Activated T-cell treated with anti-CD3 and anti-CD28 coated beads for 48 hours (primary cell): ENCODE measurements around the gene TCF7L1.
"Not testable (repeated sequence)": the region's sequence is repeated elsewhere in the genome, so short reads cannot be mapped to it uniquely, and the experiment has no call there.

Experiments
- DNase-seq: peaks from one replicate; pipeline ENCODE4 v3.0.0-alpha.2; 2020; ENCODE audit warnings: low read depth

The TCF7L1 gene

GRCh38 chr2:85283641-85284040 lies 150.4 kb downstream of the TCF7L1 start:
- no peak for DNase-seq

DNA sequence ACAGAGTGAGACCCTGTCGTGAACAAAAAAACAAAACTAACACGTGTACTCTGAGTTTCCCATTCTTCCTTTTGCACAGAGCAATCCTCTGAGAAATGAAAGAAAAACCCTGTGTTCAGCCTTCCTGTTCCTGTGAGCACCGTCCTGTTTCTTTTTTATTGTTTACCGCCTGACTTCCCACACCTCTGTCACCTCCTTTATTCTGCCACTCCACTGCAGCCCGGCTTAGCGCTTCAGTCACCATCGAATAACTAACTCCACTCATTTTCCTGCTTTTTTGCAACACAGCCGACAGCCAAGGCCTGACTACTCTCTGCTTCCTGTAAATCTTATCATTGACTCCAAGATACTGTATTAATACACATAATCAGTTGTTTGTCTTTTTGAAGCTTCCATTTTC lies 153.7 kb downstream of the TCF7L1 start:
- no peak for DNase-seq

DNA sequence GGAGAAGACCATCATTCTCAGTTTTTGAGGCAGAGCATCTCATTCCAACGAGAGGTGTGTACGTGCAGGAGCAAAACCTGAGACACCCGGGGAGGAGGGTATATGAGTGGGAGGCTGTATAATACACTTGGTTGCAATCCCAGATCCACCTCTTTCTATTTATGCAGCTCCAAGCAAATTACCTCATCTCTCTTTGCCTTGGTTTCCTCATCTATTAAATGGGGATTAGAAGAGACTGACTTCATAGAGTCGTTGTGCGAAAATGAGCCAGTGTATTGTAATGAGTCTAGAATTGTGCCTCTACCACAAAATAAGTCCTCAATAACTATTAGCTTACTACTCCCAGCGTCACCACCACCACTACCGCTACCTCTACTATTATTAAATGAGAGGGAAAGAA lies 154.5 kb downstream of the TCF7L1 start:
- DNase-seq: no peak

DNA sequence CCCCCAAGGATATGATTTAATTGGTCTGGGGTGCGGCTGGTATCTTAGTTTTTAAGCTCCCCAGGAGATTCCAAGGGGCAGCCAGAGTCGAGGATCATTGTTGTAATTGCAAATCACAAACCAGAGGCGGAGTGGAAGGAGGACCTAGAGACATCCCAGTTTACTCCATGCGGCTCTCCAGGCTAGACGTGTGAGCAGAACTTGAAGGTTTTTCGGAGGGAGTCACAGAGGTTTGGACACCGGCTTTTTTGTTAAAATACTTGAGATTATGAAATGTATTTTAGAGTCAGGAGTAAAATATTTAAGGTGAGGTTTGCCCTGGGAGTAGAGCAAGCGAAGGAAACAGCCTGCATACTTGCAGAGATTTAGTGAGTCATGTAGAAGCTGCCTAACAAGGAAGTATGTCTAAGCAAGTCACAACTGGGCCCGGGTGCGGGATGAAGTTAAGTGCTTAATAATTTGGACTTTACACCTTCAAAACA lies 155.1 kb downstream of the TCF7L1 start:
- no peak for DNase-seq

GRCh38 chr2:85291425-85292023 lies 158.3 kb downstream of the TCF7L1 start:
- DNase-seq: no peak

- DNase-seq: no peak
These were observed 168.9 kb downstream of the TCF7L1 start for GRCh38 chr2:85302121-85302520.

GRCh38 chr2:85303780-85304531 lies 170.8 kb downstream of the TCF7L1 start:
- no peak for DNase-seq

- no peak for DNase-seq
These were observed 174.3 kb downstream of the TCF7L1 start for GRCh38 chr2:85307527-85307897.

GRCh38 chr2:85308201-85308600 lies 175.0 kb downstream of the TCF7L1 start:
- no peak for DNase-seq

GRCh38 chr2:85308896-85309555 lies 175.8 kb downstream of the TCF7L1 start:
- DNase-seq: no peak

DNA sequence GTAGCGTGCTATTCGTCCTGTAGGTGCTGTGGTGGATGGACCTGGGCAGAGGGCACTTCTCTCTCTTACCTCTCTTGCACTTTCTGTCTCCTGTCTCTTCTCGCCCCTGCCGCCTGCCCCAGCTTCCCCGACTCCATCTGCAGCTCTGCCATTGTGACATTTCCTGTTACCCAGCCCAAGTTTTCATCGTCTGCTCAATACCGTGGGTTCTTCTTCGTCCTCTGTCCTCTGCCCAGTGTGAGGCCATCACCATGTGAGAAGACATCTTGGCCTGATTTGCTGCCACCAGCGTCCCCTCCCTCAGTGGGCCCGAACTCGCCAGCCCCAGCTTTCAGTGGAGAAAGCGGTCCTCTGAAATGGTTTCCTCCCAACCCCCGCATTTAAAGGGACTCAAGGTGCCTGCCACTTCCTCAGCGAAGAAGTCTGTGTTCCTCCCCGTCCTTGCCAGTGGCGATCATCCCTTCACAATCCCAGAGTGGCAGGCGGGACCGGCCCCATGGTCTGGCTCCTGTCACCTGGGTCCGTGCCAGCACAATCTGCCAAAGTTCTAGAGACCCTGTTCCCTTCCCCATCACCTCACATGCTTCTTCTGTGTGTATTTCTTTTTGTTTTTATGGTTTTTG lies 176.6 kb downstream of the TCF7L1 start:
- no peak for DNase-seq

DNA sequence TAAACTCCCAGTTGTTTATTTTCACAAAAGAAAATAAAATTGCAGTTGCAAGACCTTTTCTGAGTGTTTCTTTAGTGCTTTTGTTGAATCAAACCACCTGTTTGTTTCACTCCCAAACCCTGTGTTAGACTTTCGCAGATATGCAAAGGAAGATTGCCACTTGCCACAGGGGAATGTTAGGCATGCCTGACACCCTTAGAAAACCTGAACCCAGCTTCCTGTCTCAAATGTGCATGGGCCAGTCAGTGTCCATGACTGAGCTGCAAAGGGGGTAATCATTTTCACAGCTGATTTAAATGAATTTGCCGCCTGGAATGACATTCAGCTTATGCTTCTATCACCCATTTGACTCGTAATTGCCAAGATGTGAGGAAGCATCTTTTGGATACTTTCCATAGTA lies 177.1 kb downstream of the TCF7L1 start:
- DNase-seq: no peak

DNA sequence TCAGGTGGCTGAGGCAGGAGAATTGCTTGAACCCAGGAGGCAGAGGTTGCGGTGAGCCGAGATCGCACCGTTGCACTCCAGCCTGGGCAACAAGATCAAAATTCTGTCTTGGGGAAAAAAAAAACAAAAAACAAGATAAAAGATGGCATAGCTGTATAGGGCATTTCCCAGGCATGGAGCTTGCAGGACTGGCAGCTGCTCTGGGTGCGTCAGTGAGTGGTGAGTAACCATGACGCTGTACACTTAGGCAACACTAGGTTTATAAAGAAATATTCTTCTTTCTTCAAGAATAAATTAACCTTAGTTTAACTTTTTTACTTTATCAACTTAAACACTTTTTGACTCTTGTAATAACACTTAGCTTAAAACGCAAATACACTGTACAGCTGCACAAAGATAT lies 179.2 kb downstream of the TCF7L1 start:
- DNase-seq: no peak

GRCh38 chr2:85314884-85315242 lies 181.7 kb downstream of the TCF7L1 start:
- DNase-seq: no peak

GRCh38 chr2:85315921-85316320 lies 182.7 kb downstream of the TCF7L1 start:
- DNase-seq: not testable (repeated sequence)

GRCh38 chr2:85318222-85319074 lies 185.3 kb downstream of the TCF7L1 start:
- peak; percentile 19 for DNase-seq

DNA sequence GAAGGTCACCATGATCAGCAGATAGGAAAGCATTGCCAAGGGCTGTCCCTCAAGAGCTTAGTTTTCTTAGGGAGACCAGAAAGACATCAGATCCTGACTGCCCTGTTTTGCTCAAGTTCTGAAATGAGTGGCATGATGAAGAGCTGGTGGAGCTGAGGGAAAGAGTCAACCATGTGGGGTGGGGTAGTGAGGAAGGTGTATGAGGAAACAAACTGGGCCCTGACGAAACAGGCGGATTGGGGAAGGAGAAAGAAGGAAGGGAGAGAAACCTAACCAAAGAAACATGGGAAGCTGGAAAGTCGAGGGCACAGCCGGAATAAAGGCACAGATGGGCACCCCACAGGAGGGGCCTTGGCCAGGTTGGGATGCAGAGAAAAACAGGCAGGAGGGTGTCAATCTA lies 186.6 kb downstream of the TCF7L1 start:
- DNase-seq: no peak

DNA sequence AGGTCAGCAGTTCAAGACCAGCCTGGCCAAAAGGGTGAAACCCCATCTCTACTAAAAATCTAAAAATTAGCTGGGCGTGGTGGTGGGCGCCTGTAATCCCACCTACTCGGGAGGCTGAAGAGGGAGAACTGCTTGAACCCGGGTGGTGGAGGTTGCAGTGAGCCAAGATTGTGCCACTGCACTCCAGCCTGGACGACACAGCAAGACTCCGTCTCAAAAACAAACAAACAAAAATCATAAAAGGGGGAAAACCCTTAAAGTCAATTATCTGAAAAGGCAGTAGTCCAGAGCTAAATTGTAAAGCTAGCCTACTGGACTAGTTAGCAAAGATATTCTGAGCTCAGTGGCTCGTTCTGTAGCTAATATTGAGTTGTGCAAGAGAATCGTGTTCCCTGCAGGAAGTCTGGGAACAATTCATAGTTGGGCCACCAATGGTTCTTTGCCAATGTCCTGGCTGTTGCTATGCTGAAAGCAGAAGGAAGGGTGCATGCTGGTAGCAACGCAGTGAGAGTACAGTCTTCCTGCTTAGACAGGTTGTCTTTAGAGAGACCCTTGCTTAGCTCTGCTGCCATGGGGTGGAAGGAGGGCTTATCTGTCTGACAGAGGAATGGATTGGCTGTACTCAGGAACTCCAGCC lies 190.3 kb downstream of the TCF7L1 start:
- no peak for DNase-seq

DNA sequence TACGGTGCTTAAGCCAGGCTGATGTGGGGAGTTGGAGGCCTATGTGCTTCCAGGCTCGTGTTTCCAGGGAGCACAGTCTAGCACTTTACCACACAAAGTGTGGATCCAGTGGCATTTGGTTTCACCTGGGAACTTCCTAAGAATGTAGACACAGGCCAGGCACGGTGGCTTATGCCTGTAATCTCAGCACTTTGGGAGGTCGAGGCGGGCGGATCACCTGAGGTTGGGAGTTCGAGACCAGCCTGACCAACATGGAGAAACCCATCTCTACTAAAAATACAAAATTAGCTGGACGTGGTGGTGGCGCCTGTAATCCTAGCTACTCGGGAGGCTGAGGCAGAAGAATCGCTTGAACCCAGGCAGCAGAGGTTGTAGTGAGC lies 190.8 kb downstream of the TCF7L1 start:
- not testable (repeated sequence) for DNase-seq

- no peak for DNase-seq
These were observed 191.7 kb downstream of the TCF7L1 start for GRCh38 chr2:85324639-85325465.

DNA sequence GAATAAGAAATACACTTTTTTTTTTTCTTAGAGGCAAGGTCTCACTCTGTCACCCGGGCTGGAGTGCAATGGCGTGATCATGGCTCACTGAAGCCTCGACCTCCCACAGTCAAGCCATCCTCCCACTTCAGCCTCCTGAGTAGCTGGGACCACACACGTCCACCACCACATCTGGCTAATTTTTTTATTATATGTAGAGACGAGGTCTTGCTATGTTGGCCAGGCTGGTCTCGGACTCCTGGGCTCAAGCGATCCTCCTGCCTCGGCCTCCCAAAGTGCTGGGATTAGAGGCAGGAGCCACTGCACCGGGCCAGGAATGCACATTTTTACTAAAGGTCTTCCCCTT lies 192.2 kb downstream of the TCF7L1 start:
- DNase-seq: no peak
